ENCODE results near the gene BCAS3.

The BCAS3 gene

DNA sequence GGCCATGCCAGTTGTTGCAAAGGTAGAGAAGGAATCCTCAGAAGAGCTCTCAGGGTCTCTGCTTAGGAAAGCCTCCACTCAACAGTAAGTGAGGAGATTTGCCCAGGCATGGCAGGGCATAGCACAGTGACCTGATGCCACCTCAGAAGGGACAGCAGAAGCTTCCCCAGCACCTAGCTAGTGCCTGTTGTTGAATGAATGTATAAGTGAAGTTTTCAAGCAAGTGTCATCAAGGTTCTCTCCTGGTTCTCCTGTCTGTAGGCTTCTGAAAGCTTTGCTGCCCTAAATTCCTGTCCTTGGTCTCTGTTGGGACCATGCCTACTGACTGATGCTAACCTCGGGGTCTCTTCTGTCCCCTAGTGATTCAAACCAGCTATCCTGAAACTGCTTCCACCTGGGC lies 607.1 kb downstream of the BCAS3 start:
- Histone ChIP-seq H2AFZ (ENCODE audit: insufficient read depth, low read length, poor library complexity) (no peak overlapping the region), H4K91ac (ENCODE audit: low read depth, low read length) (no peak overlapping the region), H2BK120ac (ENCODE audit: insufficient read depth, low read length, poor library complexity) (no peak overlapping the region), H3K4ac (ENCODE audit: low read depth, low read length) (no peak overlapping the region), H3K18ac (ENCODE audit: low read length) (no peak overlapping the region), H3K4me1 (ENCODE audit: control insufficient read depth in 1 of 2, insufficient read depth in 2 of 2, low read length in 2 of 2) (peaks cover 10 to 17% of the 10 kb centered on the region in 2 experiments), H3K79me1 (ENCODE audit: low read length) (no peaks in the 10 kb centered on the region), H3K27me3 (ENCODE audit: insufficient read depth, low read length) (no peaks in the 10 kb centered on the region), H3K9me3 (ENCODE audit: insufficient read depth, low read depth, low read length) (no peaks in the 10 kb centered on the region), H3K4me2 (ENCODE audit: low read length) (no peak overlapping the region), H2BK5ac (ENCODE audit: low read depth, low read length, poor library complexity) (no peak overlapping the region), H4K8ac (ENCODE audit: low read depth, low read length) (no peak overlapping the region), H3K9ac (ENCODE audit: low read length) (no peak overlapping the region), H3K23ac (ENCODE audit: low read length) (no peak overlapping the region), H2BK12ac (ENCODE audit: low read length) (peak overlapping the region; percentile 51), H3K27ac (ENCODE audit: low read depth, low read length) (peak overlapping the region; percentile 28), H4K12ac (ENCODE audit: low read depth, low read length) (no peak overlapping the region), H3K36me3 (ENCODE audit: control insufficient read depth in 1 of 2, insufficient read depth in 2 of 2, low read length in 2 of 2) (no peaks in the 10 kb centered on the region), H3K14ac (ENCODE audit: low read length) (no peak overlapping the region), H3K4me3 (ENCODE audit: low read depth, low read length) (no peak overlapping the region), H2AK5ac (ENCODE audit: low read length) (no peak overlapping the region), H3K79me2 (ENCODE audit: control insufficient read depth, insufficient read depth, low read length, poor library complexity) (no peaks in the 10 kb centered on the region)
- no peak for DNase-seq
- no CpG with 5 or more reads among the region's 1 CpG for WGBS (ENCODE audit: extremely low coverage, insufficient coverage, insufficient read length)

DNA sequence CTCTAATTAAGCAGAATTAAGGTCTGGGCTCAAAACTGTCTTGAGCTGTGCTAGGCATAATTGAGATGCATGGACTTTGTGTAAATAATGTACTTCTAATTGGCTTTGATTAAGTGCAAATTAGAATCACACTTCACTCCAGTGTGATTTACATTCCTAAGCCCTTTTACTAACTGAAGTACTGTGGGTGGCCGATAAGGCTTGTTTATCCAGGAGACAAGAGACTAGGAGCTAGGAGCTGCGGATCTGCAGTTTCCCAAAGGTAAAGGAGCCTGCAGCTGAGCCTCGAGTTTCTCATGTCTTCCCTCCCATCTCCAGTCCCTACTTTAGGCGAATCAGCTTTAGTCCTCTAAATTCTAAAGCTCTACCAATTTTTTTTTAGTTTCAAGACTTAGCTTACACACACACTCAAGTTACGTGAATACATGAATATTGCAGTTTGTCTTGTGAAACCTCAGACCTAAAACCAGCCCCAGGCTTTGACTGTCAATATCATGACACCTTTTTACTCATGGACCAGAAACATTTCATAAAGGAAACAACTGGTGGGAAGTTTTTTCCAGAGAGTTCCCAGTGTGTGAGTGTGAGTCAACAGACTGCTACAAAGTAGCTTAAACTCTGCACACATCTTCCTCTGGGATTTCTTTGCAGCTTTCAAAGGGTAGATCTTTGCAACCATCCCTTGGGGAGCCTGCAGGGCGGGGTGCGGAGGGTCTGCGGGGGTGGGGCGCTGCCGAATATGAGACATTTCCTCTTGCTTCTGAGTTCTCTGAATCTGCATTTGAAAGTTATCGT lies 608.1 kb downstream of the BCAS3 start:
- H4K12ac ChIP-seq (ENCODE audit: low read depth, low read length): no peak overlapping the region
- H3K36me3 ChIP-seq (ENCODE audit: control insufficient read depth in 1 of 2, insufficient read depth in 2 of 2, low read length in 2 of 2): no peaks in the 10 kb centered on the region
- H3K27me3 ChIP-seq (ENCODE audit: insufficient read depth, low read length): no peaks in the 10 kb centered on the region
- no peak overlapping the region for H3K4me2 ChIP-seq (ENCODE audit: low read length)
- no peak for DNase-seq
- H2BK120ac ChIP-seq (ENCODE audit: insufficient read depth, low read length, poor library complexity): peak overlapping the region; percentile 16
- H2AFZ ChIP-seq (ENCODE audit: insufficient read depth, low read length, poor library complexity): no peak overlapping the region
- H3K9me3 ChIP-seq (ENCODE audit: insufficient read depth, low read depth, low read length): no peaks in the 10 kb centered on the region
- H3K23ac ChIP-seq (ENCODE audit: low read length): no peak overlapping the region
- H3K4me1 ChIP-seq (ENCODE audit: control insufficient read depth in 1 of 2, insufficient read depth in 2 of 2, low read length in 2 of 2): peaks cover 10 to 17% of the 10 kb centered on the region in 2 experiments
- H4K91ac ChIP-seq (ENCODE audit: low read depth, low read length): no peak overlapping the region
- H4K8ac ChIP-seq (ENCODE audit: low read depth, low read length): no peak overlapping the region
- H2BK12ac ChIP-seq (ENCODE audit: low read length): no peak overlapping the region
- H3K27ac ChIP-seq (ENCODE audit: low read depth, low read length): no peak overlapping the region
- no peak overlapping the region for H3K4me3 ChIP-seq (ENCODE audit: low read depth, low read length)
- no peak overlapping the region for H3K9ac ChIP-seq (ENCODE audit: low read length)
- H3K4ac ChIP-seq (ENCODE audit: low read depth, low read length): no peak overlapping the region
- no peak overlapping the region for H2AK5ac ChIP-seq (ENCODE audit: low read length)
- H3K79me2 ChIP-seq (ENCODE audit: control insufficient read depth, insufficient read depth, low read length, poor library complexity): no peaks in the 10 kb centered on the region
- no CpG with 5 or more reads among the region's 11 CpGs for WGBS (ENCODE audit: extremely low coverage, insufficient coverage, insufficient read length)
- H3K14ac ChIP-seq (ENCODE audit: low read length): no peak overlapping the region
- no peaks in the 10 kb centered on the region for H3K79me1 ChIP-seq (ENCODE audit: low read length)
- H2BK5ac ChIP-seq (ENCODE audit: low read depth, low read length, poor library complexity): no peak overlapping the region
- no peak overlapping the region for H3K18ac ChIP-seq (ENCODE audit: low read length)

DNA sequence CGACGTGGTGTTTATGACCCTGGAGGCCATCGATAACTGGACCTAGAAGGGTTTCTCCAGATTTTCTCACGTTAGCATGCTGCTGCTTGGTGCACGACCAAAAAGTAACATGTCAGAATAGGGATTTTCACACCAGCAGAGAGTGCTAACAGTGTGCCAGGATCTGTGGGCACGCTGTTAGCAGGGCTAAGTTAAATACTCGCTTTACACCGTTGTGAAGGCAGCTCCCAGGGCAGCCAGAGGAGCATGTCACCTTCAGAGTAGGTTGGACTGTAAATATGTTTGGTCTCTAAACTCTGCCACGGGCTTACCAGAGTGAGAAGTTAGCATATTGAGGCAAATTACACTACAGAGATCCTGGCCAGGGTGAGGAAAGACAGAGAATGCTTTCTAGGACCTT lies 608.8 kb downstream of the BCAS3 start:
- no peak for DNase-seq
- Histone ChIP-seq H4K8ac (ENCODE audit: low read depth, low read length) (no peak overlapping the region), H3K9ac (ENCODE audit: low read length) (no peak overlapping the region), H2BK120ac (ENCODE audit: insufficient read depth, low read length, poor library complexity) (no peak overlapping the region), H4K91ac (ENCODE audit: low read depth, low read length) (no peak overlapping the region), H3K27me3 (ENCODE audit: insufficient read depth, low read length) (no peaks in the 10 kb centered on the region), H3K4ac (ENCODE audit: low read depth, low read length) (no peak overlapping the region), H3K4me3 (ENCODE audit: low read depth, low read length) (no peak overlapping the region), H3K18ac (ENCODE audit: low read length) (no peak overlapping the region), H2BK12ac (ENCODE audit: low read length) (no peak overlapping the region), H3K4me1 (ENCODE audit: control insufficient read depth in 1 of 2, insufficient read depth in 2 of 2, low read length in 2 of 2) (peaks cover 10 to 17% of the 10 kb centered on the region in 2 experiments), H2AFZ (ENCODE audit: insufficient read depth, low read length, poor library complexity) (no peak overlapping the region), H3K36me3 (ENCODE audit: control insufficient read depth in 1 of 2, insufficient read depth in 2 of 2, low read length in 2 of 2) (no peaks in the 10 kb centered on the region), H2BK5ac (ENCODE audit: low read depth, low read length, poor library complexity) (no peak overlapping the region), H3K9me3 (ENCODE audit: insufficient read depth, low read depth, low read length) (no peaks in the 10 kb centered on the region), H3K79me1 (ENCODE audit: low read length) (no peaks in the 10 kb centered on the region), H3K4me2 (ENCODE audit: low read length) (no peak overlapping the region), H4K12ac (ENCODE audit: low read depth, low read length) (no peak overlapping the region), H3K27ac (ENCODE audit: low read depth, low read length) (no peak overlapping the region), H3K79me2 (ENCODE audit: control insufficient read depth, insufficient read depth, low read length, poor library complexity) (no peaks in the 10 kb centered on the region), H3K14ac (ENCODE audit: low read length) (no peak overlapping the region), H2AK5ac (ENCODE audit: low read length) (no peak overlapping the region), H3K23ac (ENCODE audit: low read length) (no peak overlapping the region)
- WGBS (ENCODE audit: extremely low coverage, insufficient coverage, insufficient read length): no CpG with 5 or more reads among the region's 9 CpGs

DNA sequence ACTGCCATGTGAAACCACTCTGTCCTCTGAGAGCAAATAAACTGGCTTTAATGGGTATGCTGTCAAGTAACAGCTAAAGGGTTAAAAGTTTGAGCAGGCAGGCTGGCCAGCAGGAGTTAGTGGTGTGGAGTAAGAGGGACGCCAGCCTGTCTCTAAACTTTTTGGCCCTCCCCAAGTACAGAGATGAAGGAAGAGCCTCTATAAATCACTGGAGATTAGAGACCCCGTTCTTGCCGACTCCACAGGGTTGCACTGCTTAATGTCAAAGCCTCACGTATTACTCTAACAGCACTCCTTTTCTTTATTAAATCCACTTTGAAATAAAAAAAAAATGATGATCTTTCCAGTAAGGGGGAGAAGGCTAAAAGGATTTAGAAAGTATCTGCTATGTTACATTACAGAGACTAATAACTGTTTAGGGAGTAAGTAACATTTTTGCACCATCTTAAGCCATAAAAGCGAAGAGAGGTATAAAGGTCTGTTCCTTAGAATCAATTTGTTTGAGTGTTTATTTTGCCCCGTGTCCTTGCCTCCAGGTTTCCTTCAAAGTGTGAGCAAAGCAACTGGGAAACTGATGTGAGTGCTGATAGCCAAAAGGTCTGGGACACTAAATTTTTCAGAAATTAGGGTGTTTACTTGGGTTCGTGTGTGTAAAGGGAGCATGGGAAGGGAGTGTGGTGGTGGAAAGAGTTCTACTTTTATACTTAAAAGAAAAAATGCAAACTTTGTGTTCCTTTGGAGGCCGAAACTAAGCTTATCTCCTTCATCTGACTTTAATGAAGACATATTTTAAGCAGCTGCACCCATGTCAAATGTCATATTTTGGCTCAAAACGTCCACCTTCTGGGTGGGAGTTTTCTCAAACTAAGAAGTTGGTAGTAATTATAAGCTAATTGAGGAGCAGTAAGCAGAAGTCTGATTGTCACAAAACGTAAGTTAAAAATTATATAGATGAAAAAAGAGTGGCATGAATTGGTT lies 612.0 kb downstream of the BCAS3 start:
- DNase-seq: no peak
- Histone ChIP-seq H3K27me3 (ENCODE audit: insufficient read depth, low read length) (no peaks in the 10 kb centered on the region), H3K9me3 (ENCODE audit: insufficient read depth, low read depth, low read length) (no peaks in the 10 kb centered on the region), H3K36me3 (ENCODE audit: control insufficient read depth in 1 of 2, insufficient read depth in 2 of 2, low read length in 2 of 2) (no peaks in the 10 kb centered on the region), H2BK5ac (ENCODE audit: low read depth, low read length, poor library complexity) (no peak overlapping the region), H4K12ac (ENCODE audit: low read depth, low read length) (no peak overlapping the region), H3K4me3 (ENCODE audit: low read depth, low read length) (no peak overlapping the region), H3K27ac (ENCODE audit: low read depth, low read length) (no peak overlapping the region), H3K79me1 (ENCODE audit: low read length) (no peaks in the 10 kb centered on the region), H3K18ac (ENCODE audit: low read length) (no peak overlapping the region), H2BK120ac (ENCODE audit: insufficient read depth, low read length, poor library complexity) (no peak overlapping the region), H4K8ac (ENCODE audit: low read depth, low read length) (no peak overlapping the region), H3K23ac (ENCODE audit: low read length) (no peak overlapping the region), H3K4me1 (ENCODE audit: control insufficient read depth in 1 of 2, insufficient read depth in 2 of 2, low read length in 2 of 2) (peaks cover 12 to 16% of the 10 kb centered on the region in 2 experiments), H4K91ac (ENCODE audit: low read depth, low read length) (no peak overlapping the region), H2BK12ac (ENCODE audit: low read length) (no peak overlapping the region), H2AK5ac (ENCODE audit: low read length) (no peak overlapping the region), H3K4ac (ENCODE audit: low read depth, low read length) (no peak overlapping the region), H3K79me2 (ENCODE audit: control insufficient read depth, insufficient read depth, low read length, poor library complexity) (no peaks in the 10 kb centered on the region), H3K14ac (ENCODE audit: low read length) (no peak overlapping the region), H2AFZ (ENCODE audit: insufficient read depth, low read length, poor library complexity) (no peak overlapping the region), H3K4me2 (ENCODE audit: low read length) (no peak overlapping the region), H3K9ac (ENCODE audit: low read length) (no peak overlapping the region)
- 100% methylated on average over 1 of the region's 10 CpGs for WGBS (ENCODE audit: extremely low coverage, insufficient coverage, insufficient read length)
